COLO668 (cell line): ENCODE data around the gene GDPD5.
A peak's percentile ranks its signal among the peaks of the same experiment; 100 is the strongest.
"Not testable (repeated sequence)": the region's sequence is repeated elsewhere in the genome, so short reads cannot be mapped to it uniquely, and the experiment has no call there.

Source experiments
- DNase-seq: peaks from one replicate; lab custom pipeline; 2025; ENCODE audit not compliant: unreplicated experiment; lab: John Stamatoyannopoulos, UW

GDPD5 gene

DNA sequence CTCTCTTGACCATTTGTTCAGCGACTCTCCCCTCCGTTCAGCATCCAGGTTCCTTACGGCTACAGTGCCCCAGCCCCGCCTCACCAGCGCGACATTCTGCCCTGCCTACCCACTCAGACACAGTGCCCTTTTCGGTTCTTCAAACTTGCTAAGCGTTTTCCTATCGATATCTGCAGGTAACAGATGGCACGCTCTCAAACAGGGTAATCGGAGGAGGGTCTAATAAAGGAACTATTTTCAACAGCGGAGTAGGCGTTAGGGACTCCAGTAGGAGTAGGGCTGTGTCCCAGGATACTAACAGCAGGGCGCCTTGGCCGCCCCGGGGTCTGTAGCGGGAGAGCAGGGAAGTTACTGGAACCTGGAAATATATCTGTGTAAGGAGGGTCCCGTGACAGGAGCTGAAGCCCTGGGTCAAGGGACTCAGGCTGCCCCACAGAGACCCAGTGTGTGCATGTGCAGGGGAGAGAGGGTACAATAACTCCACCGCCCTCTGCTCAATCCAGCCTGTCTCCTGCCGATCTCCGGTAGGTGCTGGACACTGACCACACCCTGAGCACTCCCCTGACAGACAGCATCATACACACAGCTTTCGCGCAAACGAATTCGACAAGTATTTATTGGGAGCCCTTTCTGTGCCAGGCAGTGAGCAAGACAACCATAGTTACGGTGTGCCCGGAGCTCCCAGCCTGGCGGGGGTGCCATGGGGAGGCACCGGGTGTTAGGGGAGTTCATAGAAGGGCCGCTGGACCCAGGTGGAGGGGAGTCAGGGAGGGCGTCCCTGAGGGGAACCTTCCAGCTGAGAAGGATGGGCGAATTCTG lies 94.8 kb downstream of the GDPD5 start:
- DNase-seq = no peak

DNA sequence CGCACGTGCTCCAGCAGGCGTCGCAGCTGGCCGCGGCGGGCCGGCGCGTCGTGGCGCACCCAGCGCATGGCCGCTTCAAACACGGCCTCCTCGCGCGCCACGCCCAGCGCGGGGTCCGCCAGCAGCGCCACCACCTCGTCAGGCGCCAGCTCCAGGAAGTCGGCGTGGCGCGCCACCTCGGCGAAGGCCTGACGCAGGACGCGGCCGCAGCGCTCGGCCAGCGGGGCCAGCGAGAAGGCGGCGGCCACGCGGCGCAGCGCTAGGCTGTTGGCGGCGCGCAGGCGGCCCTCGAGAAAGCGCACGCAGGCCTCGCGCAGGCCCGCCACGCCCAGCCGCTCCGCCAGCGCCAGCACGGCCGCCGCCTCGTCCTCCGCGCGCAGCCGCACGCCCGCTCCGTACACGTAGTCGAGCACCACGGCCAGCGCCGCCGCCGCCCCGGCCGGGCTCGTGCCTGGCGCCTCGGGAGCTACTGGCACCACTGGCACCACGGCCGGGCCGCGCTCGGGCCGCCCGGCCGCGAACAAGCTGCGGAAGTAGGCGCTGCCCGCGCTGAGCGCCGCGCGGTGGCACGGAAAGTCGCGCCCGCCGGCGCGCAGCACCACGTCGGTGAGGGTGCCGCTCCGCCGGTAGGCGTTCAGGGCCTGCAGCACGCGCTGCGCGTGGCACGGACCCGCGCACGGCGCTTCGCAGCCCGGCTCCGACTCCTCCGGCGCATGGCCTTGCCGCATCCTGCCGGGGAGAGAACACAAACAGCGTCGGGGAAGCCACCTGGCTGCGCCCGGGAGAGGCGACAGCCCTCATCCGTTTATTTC lies 95.6 kb downstream of the GDPD5 start:
- peak; percentile 82 for DNase-seq

DNA sequence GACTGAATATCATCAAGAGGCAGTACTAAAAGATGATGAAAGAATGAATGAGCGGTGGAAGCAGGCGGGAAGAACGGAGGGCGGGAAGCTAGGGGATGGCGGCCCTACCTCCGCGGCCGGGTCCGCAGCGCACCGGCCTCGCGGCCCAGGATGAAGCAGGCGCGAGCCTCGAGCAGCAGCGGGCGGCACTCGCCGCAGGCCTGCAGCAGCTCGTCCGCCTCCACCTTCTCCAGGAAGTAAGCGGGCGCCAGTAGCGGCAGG lies 96.2 kb downstream of the GDPD5 start:
- no peak for DNase-seq

DNA sequence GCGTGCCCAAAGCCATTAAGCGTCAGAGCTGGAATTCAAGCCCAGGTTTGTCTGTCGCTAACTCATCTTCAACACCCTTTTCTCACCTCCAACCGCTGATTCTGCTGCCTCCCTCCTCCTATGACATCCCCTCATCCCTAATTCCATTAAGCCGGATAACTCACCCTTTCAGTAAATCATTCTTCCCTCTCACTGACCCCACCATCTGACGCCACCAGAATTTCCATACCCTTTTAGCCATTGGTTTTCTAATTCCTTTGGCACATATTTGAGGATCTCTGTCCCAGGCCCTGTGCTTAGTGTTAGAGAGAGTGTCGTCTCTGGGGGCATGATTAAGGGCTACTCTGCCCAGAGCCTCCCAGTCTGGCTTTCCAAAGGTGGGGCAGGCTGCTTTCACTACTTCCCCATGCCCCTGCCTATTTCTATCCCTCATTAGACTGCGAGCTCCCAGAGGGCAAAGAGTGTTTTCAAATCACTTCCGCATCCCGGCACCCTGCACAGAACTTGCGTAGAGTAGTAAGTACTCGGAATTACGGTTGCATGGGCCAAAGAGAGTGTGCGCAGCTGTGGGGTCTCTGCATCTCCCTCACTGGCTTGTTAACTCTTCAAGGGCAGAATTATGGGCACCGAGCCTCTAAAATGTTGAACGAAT lies 96.6 kb downstream of the GDPD5 start:
- DNase-seq = no peak

DNA sequence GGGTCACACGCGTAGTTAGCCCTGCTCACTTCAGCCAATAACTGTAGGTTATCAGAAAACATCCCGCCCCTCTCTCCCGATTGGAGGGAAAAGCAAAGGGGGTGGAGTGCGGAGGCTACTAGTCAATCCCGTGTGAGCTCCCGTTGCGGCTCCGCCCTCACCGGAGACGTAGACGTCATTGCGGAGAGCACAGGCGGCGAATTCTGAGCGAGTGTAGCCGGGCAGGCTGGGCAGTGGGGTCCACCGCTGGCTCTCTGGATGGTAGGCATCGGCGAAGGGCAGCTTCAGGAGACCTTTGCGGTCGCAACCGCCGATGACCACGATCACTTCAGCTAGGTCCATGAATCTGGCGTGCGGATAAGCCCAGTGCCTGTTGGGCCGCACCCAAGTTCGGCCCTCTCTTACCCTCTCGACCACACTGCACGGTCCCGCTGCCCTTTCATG lies 97.4 kb downstream of the GDPD5 start:
- DNase-seq = peak; percentile 70

DNA sequence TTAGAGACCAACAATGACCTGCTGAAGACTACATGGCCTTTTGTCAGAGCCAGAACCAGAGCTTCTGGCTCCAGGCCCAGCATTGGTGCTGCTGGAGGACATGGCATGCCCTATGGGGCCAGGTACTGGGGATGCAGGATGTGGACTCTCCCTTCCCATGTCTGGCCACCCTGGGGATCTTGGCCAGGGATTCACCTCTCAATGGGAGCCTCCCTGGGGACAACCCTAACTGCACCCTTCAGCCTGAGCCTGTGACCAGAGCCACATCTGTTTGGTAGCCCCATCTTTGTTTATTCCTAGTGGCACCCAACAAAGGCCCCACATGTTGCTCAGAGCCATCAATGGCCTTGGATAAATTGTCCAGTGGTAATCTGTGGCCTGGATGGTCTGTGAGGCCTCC lies 98.6 kb downstream of the GDPD5 start:
- DNase-seq = no peak

DNA sequence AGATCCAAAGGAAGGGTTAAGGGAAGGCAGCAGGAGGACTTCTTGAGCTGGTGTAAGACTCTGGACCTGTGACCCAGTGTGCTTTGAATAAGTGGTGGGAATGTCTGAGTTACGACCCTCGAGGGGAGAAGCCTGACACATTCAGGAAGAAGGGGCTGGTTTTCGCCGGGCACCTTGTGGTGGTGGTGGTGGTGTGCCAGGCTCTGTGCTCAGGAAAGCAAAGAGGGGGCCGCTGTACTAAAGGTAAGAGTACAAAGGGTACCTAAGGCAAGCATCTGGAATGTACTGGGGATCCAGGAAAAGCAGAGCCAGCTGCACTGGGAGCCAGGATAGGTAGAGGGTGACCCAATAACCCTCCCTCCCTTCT lies 99.0 kb downstream of the GDPD5 start:
- no peak for DNase-seq

DNA sequence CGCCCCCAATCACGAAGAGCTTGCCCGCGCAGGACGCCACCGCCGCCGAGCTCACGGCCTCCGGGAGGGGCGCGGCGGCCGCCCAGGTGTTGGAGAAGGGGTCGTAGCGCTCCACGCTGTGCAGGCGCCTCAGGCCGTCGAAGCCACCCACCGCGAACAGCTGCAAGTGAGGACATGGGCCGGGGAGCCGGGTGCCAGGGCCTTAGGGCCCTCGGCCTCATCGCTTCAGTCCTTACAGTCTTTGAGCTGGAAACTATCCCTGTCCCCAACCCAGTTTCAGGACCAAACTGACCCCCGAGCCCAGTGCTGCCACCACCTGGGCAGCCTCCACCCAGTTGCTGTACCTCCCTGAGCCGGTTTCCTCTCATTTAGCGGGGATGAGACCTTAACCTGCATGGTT lies 100.3 kb downstream of the GDPD5 start:
- DNase-seq = no peak

DNA sequence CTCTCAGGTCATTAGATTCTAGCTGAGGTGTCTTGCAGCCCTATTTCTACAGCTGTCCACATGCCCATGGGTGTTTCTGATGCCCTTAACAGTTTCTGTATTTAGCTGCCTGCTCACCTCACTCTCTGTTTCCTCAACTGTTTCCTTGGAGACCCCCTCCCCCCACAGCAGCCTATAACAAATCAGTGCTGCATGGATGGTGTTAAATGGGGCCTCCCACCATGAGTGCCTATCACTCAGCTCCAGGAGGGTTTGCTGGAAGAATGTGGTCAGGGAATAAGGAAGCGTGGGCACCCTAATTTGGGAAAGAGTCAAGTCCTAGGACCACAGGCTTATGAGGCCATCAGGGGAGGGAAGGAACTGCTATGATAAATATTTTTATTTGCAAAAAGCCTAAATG lies 101.3 kb downstream of the GDPD5 start:
- no peak for DNase-seq

DNA sequence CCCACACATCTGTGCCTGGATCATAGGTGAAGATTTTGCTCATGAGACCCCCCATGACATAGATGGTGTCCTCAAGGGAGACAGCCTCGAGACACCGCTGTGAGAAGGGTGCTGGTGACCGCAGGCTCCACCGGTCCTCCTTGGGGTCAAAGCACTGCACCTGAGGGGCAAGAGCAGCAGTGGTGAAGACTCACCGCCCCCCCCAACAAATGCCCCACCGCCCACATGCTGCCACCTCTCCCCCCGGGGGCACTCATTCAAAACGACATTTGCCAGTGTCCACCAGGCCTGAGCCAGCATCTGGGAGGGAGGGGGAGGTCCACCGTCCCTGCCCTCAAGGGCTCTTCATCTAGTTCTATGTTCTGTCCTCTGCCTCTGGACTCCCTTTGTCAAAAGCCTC lies 102.0 kb downstream of the GDPD5 start:
- DNase-seq = no peak

DNA sequence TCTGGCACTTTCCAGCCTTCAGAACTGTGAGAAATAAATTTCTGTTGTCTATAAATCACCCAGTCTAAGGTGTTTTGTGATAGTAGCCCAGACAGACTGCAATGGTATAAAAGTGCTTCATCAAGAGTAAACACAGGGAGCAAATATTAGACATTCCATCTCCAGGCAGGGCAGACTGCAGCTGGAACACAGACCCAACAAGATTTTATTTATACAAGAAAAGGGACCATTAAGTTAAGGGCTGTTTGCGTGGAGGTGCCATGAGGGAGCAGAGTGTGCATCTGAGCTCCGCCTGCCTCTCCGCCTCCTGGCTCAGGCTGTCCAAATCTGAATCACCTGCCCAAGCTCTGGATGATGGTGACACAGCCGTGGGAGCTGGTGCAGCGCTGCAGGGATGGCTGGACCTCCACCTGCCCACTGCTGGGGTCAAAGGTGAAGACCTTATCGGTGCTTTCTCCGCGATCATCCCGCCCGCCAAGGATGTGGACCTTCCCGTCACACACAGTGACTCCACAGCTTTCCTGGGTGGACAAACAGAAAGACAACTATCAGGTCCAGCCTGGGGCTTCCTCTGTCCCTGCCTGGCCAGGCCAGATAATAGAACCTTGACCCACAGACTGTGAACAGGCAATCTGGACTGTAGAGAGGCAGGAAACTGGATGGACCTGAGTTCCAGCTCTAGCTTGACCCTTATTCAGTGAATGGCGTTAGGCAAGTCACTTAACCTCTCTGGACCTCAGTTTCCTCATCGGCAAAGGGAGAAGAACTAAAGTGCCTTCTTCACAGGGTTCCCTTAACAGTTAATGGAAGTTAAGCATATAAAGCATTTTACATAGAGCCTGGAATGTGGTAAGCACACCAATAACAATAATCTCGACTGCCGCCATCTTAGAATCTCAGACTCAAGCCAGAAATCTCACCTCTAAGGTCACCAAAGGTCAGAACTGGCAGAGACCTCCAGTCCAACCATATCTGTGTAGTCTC lies 103.2 kb downstream of the GDPD5 start:
- DNase-seq = peak; percentile 54

DNA sequence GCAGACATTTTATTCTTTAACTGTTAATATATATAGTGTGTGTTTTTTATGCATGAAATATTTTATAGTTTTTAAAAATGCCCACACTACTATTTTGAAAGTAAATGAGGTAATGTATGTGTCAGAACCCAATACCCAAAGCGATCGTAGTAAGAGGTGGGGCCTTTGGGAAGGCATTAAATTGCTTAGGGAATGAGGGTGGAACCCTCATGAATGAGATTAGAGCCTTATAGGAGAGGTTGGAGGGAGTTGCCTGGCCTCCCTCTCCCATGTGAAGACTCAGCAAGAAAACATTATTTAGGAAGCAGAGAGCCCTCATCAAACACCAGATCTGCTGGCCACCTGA lies 103.9 kb downstream of the GDPD5 start:
- no peak for DNase-seq

DNA sequence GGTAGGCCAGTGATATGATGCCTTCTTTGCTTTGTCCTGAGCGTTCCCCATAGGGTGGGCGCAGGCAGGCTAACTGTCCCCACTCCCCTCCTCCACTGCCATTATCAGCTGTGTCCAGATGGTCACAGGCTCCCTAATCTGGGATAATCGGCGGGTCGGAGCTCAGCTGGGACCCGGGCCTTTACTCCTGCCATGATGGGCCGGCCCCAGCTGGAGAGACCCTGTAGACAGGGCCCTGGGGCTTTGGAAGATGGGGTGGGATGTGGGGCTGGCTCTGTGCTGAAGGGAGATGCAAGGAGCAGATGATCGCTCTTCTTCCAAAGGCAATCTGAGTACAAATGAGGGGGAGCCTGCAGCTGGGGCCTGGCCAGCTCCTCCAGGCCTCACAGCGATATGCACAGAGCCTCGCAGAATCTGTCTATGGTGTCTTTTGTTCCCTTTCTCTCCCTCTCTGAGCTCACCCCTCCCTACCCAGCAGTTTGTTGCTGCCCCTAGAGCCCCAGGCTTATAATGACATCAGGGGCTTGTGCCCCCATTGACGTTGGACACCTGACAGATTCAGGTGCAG lies 104.6 kb downstream of the GDPD5 start:
- DNase-seq = no peak

DNA sequence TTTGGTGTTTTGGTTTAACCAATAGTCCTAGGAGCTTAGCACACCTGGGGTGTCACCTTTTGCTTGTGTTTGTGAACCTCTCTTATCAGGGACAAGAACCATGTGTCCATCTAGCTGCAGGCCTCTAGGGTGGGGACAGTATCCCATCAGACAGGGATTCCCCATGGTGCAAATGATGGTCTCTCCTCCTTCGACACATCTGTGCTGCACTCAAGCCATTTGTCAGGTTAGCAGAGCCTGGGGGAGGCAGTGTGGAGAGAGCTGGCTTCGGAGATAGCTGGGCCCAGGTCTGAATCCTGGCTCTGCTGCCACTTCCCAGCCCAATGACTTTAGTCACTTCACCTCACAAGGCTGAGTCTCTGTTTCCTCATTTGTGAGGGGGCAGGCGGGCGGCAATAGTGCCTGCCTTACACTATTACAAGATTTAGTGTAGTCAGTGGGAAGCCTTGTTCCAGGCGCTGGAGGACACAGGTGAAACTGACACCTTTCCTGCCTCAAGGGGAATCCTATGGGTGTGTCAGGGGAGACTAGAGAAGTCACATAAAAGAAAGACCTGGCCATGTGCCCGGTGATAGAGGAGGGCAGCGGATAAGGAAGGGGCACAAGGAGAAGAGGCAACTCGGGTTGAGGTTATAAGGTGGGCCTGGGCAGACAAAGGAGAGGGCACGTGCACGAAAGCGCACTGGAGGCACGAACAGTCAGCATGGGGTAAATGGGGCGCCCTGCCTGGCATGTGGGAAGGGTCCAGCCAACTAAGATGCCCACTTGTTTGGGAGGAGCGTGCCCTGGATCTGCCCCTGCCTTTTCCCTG lies 105.3 kb downstream of the GDPD5 start:
- no peak for DNase-seq

DNA sequence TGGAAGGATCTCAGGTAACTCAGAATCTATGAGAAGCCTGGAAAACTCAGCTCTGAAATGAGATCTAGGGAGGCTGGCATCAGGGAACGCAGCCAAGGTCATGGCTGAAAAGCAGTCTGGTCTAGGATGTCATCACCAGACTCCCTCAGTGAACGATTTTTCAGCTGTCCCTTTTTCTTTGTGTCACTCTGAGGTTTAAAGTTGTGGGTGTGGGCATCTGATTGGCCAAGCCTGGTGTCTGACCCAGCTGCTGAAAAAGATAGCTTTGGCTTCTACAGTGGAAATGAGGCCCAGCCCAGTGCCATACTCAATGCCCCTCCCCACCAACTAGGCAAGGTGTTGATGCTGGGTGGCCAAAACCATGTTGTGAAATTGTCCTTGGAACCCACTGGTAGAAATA lies 111.9 kb downstream of the GDPD5 start:
- DNase-seq = no peak

DNA sequence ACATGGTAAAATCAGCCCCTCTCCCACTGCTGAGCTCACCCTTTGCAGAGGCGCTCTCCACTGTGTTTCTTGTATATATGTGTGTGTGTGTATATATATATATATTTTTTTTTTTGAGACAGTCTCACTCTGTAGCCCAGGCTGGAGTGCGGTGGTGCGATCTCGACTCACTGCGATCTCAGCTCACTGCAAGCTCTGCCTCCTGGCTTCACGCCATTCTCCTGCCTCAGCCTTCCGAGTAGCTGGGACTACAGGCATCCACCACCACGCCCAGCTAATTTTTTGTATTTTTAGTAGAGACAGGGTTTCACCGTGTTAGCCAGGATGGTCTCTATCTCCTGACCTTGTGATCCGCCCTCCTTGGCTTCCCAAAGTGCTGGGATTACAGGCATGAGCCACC lies 112.6 kb downstream of the GDPD5 start:
- not testable (repeated sequence) for DNase-seq

DNA sequence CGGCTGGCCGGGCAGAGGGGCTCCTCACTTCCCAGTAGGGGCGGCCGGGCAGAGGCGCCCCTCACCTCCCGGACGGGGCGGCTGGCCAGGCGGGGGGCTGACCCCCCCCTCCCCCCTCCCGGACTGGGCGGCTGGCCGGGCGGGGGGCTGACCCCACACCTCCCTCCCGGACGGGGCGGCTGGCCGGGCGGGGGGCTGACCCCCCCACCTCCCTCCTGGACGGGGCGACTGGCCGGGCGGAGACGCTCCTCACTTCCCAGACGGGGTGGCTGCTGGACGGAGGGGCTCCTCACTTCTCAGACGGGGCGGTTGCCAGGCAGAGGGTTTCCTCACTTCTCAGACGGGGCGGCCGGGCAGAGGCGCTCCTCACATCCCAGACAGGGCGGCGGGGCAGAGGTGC lies 115.8 kb downstream of the GDPD5 start:
- DNase-seq = not testable (repeated sequence)

DNA sequence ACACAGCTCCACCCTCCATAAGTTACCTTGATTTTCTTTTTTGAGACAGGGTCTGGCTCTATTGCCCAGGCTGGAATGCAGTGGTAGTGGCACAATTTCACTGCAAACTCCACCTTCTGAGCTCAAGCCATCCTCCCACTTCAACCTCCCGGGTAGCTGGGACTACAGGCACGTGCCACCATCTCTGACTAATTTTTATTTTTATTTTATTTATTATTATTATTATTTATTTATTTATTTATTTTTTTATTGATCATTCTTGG lies 116.9 kb downstream of the GDPD5 start:
- no peak for DNase-seq

DNA sequence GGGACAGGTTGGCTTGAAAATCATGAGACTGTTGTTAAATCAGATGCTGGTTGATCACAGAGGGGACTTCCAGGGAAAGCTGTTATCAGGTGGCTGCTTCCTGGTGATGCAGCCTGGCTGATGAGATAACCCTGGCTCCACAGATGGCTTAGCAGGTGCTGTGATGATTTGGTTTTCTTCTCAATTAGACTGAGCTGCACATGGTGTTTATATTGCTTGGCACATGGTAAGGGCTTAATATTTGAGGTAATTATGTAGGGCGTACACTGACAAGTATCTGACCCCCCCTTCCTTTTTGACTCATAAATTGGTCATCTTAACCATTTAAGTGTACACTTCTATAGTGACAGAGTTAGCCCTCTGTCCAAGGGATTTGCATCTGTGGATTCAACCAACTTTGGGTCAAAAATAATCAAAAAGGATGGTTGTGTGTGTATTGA lies 119.4 kb downstream of the GDPD5 start:
- DNase-seq = no peak

DNA sequence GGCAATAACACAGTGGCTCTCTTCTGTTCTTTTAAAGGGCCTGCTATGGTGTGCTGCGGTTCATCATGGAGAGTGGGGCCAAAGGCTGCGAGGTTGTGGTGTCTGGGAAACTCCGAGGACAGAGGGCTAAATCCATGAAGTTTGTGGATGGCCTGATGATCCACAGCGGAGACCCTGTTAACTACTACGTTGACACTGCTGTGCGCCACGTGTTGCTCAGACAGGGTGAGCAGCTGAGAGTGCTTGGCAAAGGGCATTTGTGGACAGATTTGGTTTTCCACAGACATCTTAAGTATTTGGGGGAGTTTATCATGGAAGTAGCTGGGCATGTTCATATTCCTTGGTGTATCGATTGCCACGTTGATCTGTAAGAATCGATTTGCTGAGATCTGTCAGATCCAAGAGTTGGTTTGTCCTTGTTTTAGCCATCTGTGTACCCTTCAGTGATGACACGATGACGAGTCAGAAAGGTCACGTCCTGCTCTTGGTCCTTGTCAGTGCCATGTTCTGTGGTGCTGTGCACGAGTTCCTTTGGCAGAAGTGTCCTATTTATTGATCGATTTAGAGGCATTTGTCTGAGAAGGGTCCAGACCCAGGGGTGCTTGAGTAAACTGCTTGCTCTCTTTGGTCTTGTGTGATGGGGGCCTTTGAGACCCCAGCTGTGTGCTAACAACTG lies 121.6 kb downstream of the GDPD5 start:
- DNase-seq = no peak
